ENCODE measurements around the gene ASTN2. TPM values are rescaled to one million over a fixed set of nuclear protein-coding genes. Genes with fewer than 3 reads are reported as not detected.

Gene ASTN2
- total and polyA plus RNA-seq, 2 donors (not counting 3 experiments of a cell fraction or from before 2014, with no cell fraction given) = 1.0 to 1.9 TPM

- BruUV-seq (replicated peaks) = no TSS peak
- FAIRE-seq = no peak
- Histone ChIP-seq H3K4me1 (ENCODE audit: control insufficient read depth, extremely low read depth, insufficient read depth, low read length) (no peaks in the 10 kb centered on the region), H3K27me3 (ENCODE audit: control insufficient read depth in 2 of 2, insufficient read depth in 2 of 2, low read length in 2 of 2) (no peaks in the 10 kb centered on the region), H3K27ac (ENCODE audit: insufficient read depth, low read depth, low read length) (no peak overlapping the region), H3K4me2 (ENCODE audit: insufficient read depth, low read length) (no peak overlapping the region), H3K9me1 (replicated peaks; ENCODE audit: control insufficient read depth, extremely low read depth, insufficient read depth, low read length) (no peaks in the 10 kb centered on the region), H3K36me3 (ENCODE audit: control insufficient read depth in 2 of 2, extremely low read depth in 1 of 2, insufficient read depth in 2 of 2, low read length in 2 of 2) (no peaks in the 10 kb centered on the region), H3K79me2 (ENCODE audit: control insufficient read depth, insufficient read depth, low read length) (no peaks in the 10 kb centered on the region), H3K9ac (replicated peaks; ENCODE audit: extremely low read depth, insufficient read depth, low read length) (no peak overlapping the region), H3K4me3 (replicated peaks in 1 of 3; ENCODE audit: insufficient read depth in 1 of 3, low read depth in 1 of 3, low read length in 3 of 3) (no peak overlapping the region), H2AFZ (ENCODE audit: low read depth, low read length) (no peak overlapping the region), H4K20me1 (replicated peaks; ENCODE audit: control insufficient read depth, extremely low read depth, insufficient read depth, low read length) (no peaks in the 10 kb centered on the region), H3K9me3 (replicated peaks; ENCODE audit: control insufficient read depth, insufficient read depth, low read length) (no peaks in the 10 kb centered on the region)
- dilution Hi-C loops (cut with MboI; ENCODE audit: extremely low pct_ligation_motif_present, low sequenced_read_pairs) (no loop called here), intact Hi-C loops (cut with micrococcal nuclease) (no loop called here)
- no peak for DNase-seq (ENCODE audit: low read depth, low spot score)
- POLR2A ChIA-PET = no interaction called here
- CTCF ChIA-PET = no interaction called here
- TF ChIP-seq, protein P1, sequence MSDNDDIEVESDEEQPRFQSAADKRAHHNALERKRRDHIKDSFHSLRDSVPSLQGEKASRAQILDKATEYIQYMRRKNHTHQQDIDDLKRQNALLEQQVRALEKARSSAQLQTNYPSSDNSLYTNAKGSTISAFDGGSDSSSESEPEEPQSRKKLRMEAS (IDR thresholded peaks at IDR 0.05; ENCODE audit: insufficient read depth, insufficient read length) = no peak
- TF ChIP-seq GATA2 (IDR thresholded peaks at IDR 0.05; ENCODE audit: insufficient read depth, insufficient read length, low read depth, low read length) = no peak
- TF ChIP-seq EZH2 (IDR thresholded peaks at IDR 0.05; ENCODE audit: borderline replicate concordance, low read depth, low read length, severe bottlenecking) = no peak
- no peak for TF ChIP-seq MYC (IDR thresholded peaks at IDR 0.05; ENCODE audit: low read depth, low read length)
- no peak for TF ChIP-seq POLR2A (IDR thresholded peaks at IDR 0.05; ENCODE audit: low read depth, low read length)
- no peak for TF ChIP-seq POLR2AphosphoS5 (IDR thresholded peaks at IDR 0.05; ENCODE audit: insufficient read depth, low read depth, low read length)
- TF ChIP-seq FOS (IDR thresholded peaks at IDR 0.05; ENCODE audit: borderline replicate concordance, insufficient read depth, low read length) = no peak
- TF ChIP-seq, protein P2, sequence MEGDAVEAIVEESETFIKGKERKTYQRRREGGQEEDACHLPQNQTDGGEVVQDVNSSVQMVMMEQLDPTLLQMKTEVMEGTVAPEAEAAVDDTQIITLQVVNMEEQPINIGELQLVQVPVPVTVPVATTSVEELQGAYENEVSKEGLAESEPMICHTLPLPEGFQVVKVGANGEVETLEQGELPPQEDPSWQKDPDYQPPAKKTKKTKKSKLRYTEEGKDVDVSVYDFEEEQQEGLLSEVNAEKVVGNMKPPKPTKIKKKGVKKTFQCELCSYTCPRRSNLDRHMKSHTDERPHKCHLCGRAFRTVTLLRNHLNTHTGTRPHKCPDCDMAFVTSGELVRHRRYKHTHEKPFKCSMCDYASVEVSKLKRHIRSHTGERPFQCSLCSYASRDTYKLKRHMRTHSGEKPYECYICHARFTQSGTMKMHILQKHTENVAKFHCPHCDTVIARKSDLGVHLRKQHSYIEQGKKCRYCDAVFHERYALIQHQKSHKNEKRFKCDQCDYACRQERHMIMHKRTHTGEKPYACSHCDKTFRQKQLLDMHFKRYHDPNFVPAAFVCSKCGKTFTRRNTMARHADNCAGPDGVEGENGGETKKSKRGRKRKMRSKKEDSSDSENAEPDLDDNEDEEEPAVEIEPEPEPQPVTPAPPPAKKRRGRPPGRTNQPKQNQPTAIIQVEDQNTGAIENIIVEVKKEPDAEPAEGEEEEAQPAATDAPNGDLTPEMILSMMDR (IDR thresholded peaks at IDR 0.05; ENCODE audit: extremely low read depth in 1 of 2, insufficient read depth in 1 of 2, low read depth in 1 of 2, low read length in 2 of 2) = no peak
- TF ChIP-seq JUN (IDR thresholded peaks at IDR 0.05; ENCODE audit: borderline replicate concordance, insufficient read depth, insufficient read length, low read depth) = no peak
Measured at GRCh38 chr9:116596646-116597045, 818.2 kb downstream of the ASTN2 start.

All from endothelial cell of umbilical vein (primary cell).